Measurements from ENCODE around the gene C20orf204.
"Not testable (repeated sequence)": the region's sequence is repeated elsewhere in the genome, so short reads cannot be mapped to it uniquely, and the experiment has no call there.

C20orf204 gene

DNA sequence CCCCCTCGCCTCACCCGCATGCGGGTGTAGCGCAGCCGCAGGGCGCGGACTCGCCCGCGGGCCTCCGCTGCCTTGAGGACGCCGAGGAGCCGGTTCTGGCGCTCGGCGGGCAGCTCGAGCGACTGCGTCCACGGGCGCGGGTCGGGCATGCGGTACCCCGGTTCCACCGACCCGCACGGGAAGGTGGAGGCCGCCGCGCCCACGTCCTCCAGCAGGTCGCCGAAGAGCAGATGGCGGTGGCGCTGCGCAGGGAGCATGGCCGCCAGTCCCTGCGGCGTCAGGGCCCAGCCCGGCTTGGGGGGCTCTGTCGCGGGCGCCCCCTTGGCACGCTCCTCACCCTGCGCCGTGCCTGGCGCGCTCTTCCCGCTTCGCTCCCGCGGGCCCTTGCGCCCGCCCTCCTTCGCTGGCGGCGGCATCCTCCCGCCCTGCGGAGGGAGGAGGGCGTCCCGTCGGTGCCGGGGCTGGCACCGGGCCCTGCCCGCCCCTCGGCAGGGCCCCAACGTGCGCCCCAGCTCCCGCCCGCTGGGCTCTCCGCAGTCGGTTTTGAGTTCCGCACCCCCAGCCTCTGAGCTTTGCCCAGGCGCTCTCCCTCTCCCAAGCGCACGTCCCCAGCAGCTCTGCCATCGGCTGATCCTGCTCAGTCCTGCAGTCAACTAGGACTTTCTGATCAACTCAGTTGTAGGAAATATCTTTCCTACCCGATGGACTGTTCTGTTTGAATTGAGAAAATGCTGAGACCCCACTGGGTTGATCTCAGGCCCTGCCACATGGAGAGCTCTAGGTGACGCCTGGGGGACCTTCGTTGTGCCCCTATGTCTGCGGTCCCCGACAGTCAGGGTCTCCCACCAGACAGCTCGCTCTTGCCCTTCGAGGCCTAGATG is 48.1 kb downstream of the C20orf204 start, which contains the start of gene LKAAEAR1:
TSS of gene LKAAEAR1 (minus strand) at position 595 of the 881 bp plus-strand sequence. CDS start at position 416, 179 bp downstream.
- TF ChIP-seq CTCF (IDR thresholded peaks at IDR 0.05), result no peak
- H3K27ac ChIP-seq, result no peak within 1 kb of the TSS
- peak within 1 kb of the TSS; percentile 82 for H3K4me3 ChIP-seq
- DNase-seq (ENCODE audit: low spot score), result no peak

GRCh38 chr20:64084685-64085152 is 48.7 kb downstream of the C20orf204 start:
- TF ChIP-seq CTCF (IDR thresholded peaks at IDR 0.05), result no peak
- no peak overlapping the region for H3K27ac ChIP-seq
- H3K4me3 ChIP-seq, result no peak overlapping the region
- no peak for DNase-seq (ENCODE audit: low spot score)

GRCh38 chr20:64086801-64087200 is 50.8 kb downstream of the C20orf204 start:
- Histone ChIP-seq H3K4me3 (no peak overlapping the region), H3K27ac (no peak overlapping the region)
- no peak for TF ChIP-seq CTCF (IDR thresholded peaks at IDR 0.05)
- no peak for DNase-seq (ENCODE audit: low spot score)

DNA sequence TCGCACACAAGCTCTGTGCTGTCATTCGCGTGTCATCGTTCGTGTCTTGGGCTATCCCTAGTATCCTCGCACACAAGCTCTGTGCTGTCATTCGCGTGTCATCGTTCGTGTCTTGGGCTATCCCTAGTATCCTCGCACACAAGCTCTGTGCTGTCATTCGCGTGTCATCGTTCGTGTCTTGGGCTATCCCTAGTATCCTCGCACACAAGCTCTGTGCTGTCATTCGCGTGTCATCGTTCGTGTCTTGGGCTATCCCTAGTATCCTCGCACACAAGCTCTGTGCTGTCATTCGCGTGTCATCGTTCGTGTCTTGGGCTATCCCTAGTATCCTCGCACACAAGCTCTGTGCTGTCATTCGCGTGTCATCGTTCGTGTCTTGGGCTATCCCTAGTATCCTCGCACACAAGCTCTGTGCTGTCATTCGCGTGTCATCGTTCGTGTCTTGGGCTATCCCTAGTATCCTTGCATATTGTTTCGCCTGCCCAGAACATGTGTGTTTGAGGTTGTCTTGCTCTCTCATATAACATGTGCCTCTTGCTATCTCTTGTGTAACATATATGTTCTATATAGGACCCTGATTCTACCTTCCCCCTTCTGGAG is 51.3 kb downstream of the C20orf204 start:
- not testable (repeated sequence) for H3K27ac ChIP-seq; H3K4me3 ChIP-seq; DNase-seq (ENCODE audit: low spot score)

GRCh38 chr20:64088586-64088985 is 52.6 kb downstream of the C20orf204 start:
- not testable (repeated sequence) for H3K4me3 ChIP-seq; DNase-seq (ENCODE audit: low spot score); H3K27ac ChIP-seq

All from coronary artery (tissue), 2 donors.